ENCODE measurements around the gene CENPB. TPM values are rescaled to one million over a fixed set of nuclear protein-coding genes. Genes with fewer than 3 reads are reported as not detected.

The CENPB gene
- polyA plus RNA-seq, 1 of the 3 experiments (the other 2 are of a cell fraction), result 41.2 TPM

DNA sequence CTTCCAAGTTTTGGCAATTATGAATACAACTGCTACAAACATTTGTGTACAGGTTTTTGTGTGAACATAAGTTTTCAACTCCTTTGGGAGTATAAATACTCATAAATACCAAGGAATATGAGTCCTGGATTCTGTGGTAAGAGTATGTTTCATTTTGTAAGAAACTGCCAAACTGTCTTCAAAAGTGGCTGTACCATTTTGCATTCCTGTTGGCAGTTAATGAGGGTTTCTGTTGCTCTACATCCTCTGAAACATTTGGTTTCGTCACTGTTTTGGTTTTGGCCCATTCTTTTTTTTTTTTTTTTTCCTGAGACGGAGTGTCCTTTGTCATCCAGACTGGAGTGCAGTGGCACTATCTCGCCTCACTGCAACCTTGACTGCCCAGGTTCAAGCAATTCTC lies 42.3 kb upstream of the CENPB start:
- no peaks in the 10 kb centered on the region for H3K27me3 ChIP-seq (ENCODE audit: insufficient read depth)
- H3K79me2 ChIP-seq (ENCODE audit: insufficient read depth), result no peaks in the 10 kb centered on the region
- H3F3A ChIP-seq (replicated peaks; ENCODE audit: insufficient read depth), result no peaks in the 10 kb centered on the region
- H2AFZ ChIP-seq (ENCODE audit: low read depth), result no peak overlapping the region
- no peak overlapping the region for H3K27ac ChIP-seq (ENCODE audit: low read depth in 2 of 2, low read length in 1 of 2)
- no peak overlapping the region for H3K4me3 ChIP-seq (ENCODE audit: low read depth in 2 of 2, low read length in 1 of 2)
- no peaks in the 10 kb centered on the region for H4K20me1 ChIP-seq (ENCODE audit: insufficient read depth)
- TF ChIP-seq, protein P1, sequence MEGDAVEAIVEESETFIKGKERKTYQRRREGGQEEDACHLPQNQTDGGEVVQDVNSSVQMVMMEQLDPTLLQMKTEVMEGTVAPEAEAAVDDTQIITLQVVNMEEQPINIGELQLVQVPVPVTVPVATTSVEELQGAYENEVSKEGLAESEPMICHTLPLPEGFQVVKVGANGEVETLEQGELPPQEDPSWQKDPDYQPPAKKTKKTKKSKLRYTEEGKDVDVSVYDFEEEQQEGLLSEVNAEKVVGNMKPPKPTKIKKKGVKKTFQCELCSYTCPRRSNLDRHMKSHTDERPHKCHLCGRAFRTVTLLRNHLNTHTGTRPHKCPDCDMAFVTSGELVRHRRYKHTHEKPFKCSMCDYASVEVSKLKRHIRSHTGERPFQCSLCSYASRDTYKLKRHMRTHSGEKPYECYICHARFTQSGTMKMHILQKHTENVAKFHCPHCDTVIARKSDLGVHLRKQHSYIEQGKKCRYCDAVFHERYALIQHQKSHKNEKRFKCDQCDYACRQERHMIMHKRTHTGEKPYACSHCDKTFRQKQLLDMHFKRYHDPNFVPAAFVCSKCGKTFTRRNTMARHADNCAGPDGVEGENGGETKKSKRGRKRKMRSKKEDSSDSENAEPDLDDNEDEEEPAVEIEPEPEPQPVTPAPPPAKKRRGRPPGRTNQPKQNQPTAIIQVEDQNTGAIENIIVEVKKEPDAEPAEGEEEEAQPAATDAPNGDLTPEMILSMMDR (IDR thresholded peaks at IDR 0.05), result no peak
- TF ChIP-seq SMC3 (IDR thresholded peaks at IDR 0.05; ENCODE audit: low read depth, low read length), result no peak
- TF ChIP-seq, protein P2, sequence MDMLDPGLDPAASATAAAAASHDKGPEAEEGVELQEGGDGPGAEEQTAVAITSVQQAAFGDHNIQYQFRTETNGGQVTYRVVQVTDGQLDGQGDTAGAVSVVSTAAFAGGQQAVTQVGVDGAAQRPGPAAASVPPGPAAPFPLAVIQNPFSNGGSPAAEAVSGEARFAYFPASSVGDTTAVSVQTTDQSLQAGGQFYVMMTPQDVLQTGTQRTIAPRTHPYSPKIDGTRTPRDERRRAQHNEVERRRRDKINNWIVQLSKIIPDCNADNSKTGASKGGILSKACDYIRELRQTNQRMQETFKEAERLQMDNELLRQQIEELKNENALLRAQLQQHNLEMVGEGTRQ (IDR thresholded peaks at IDR 0.05; ENCODE audit: borderline replicate concordance, low read depth, low read length), result no peak
- TF ChIP-seq RFX5 (IDR thresholded peaks at IDR 0.05; ENCODE audit: low read length), result no peak
- TF ChIP-seq FOSL2 (IDR thresholded peaks at IDR 0.05; ENCODE audit: borderline replicate concordance, low read depth), result no peak
- TF ChIP-seq RAD21 (IDR thresholded peaks at IDR 0.05; ENCODE audit: low read length), result no peak
- TF ChIP-seq, protein P3, sequence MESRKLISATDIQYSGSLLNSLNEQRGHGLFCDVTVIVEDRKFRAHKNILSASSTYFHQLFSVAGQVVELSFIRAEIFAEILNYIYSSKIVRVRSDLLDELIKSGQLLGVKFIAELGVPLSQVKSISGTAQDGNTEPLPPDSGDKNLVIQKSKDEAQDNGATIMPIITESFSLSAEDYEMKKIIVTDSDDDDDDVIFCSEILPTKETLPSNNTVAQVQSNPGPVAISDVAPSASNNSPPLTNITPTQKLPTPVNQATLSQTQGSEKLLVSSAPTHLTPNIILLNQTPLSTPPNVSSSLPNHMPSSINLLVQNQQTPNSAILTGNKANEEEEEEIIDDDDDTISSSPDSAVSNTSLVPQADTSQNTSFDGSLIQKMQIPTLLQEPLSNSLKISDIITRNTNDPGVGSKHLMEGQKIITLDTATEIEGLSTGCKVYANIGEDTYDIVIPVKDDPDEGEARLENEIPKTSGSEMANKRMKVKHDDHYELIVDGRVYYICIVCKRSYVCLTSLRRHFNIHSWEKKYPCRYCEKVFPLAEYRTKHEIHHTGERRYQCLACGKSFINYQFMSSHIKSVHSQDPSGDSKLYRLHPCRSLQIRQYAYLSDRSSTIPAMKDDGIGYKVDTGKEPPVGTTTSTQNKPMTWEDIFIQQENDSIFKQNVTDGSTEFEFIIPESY (IDR thresholded peaks at IDR 0.05; ENCODE audit: borderline replicate concordance, low read depth), result no peak
- no peak for TF ChIP-seq YY1 (IDR thresholded peaks at IDR 0.05; ENCODE audit: low read depth)
- no peak for TF ChIP-seq EP300 (IDR thresholded peaks at IDR 0.05; ENCODE audit: borderline replicate concordance in 1 of 2, low read depth in 1 of 2, low read length in 1 of 2)
- TF ChIP-seq, protein P4, sequence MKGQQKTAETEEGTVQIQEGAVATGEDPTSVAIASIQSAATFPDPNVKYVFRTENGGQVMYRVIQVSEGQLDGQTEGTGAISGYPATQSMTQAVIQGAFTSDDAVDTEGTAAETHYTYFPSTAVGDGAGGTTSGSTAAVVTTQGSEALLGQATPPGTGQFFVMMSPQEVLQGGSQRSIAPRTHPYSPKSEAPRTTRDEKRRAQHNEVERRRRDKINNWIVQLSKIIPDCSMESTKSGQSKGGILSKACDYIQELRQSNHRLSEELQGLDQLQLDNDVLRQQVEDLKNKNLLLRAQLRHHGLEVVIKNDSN (IDR thresholded peaks at IDR 0.05; ENCODE audit: borderline replicate concordance, low read depth), result no peak
- no peak for TF ChIP-seq TCF12 (IDR thresholded peaks at IDR 0.05)
- TF ChIP-seq JUND (IDR thresholded peaks at IDR 0.05), result no peak
- ChIA-PET CTCF (interaction anchor here (1.2 kb wide), 1 partner anchor 8 kb away, joined by 4 read pairs; the partner anchor contains the start of gene AP5S1), POLR2A (no interaction called here)
- no peaks in the 10 kb centered on the region for H3K9me3 ChIP-seq
- no peaks in the 10 kb centered on the region for H3K4me1 ChIP-seq (ENCODE audit: control insufficient read depth in 1 of 2, insufficient read depth in 2 of 2, low read depth in 1 of 2, low read length in 1 of 2)
- H3K36me3 ChIP-seq (replicated peaks in 1 of 2; ENCODE audit: control insufficient read depth in 1 of 2, insufficient read depth in 2 of 2, low read length in 1 of 2), result peaks cover 3 to 11% of the 10 kb centered on the region in 2 experiments
- H3K9me2 ChIP-seq, result no peaks in the 10 kb centered on the region
- no peak overlapping the region for H3K4me2 ChIP-seq
- DNase-seq, result no peak
- no peak overlapping the region for H3K9ac ChIP-seq
- WGBS (ENCODE audit: low lambda C conversion rate), result 89% methylated on average over 3 of the region's 3 CpGs
